Upper lobe of left lung (tissue), 4 donors: ENCODE results near the gene PKNOX2.

Experiments
- EP300 ChIP-seq, 4 donors: sonication (generic); formaldehyde crosslinking; IDR thresholded peaks; one replicate each; pipeline ENCODE4 v1.5.1; 2017; ENCODE audit warnings: antibody characterized with exemption in 4 of 4, control low read depth in 2 of 4
- POLR2A ChIP-seq, 4 donors: fragments of 450-650 bp; IDR thresholded peaks; one replicate each; pipeline ENCODE4 v1.5.1; 2016 to 2017; ENCODE audit warnings: antibody characterized with exemption in 4 of 4, mild to moderate bottlenecking in 2 of 4
- TF ChIP-seq, protein P1 (sequence below), 6 experiments: fragments of 450-650 bp in 4 of 6; fragments of 200-600 bp in 2 of 6; sonication (generic) in 2 of 6; IDR thresholded peaks; one replicate each; pipeline ENCODE4 v1.5.1; 2016 to 2019; ENCODE audit warnings: antibody characterized with exemption in 6 of 6

- TF ChIP-seq POLR2A (IDR thresholded peaks at IDR 0.05) (no peak), EP300 (IDR thresholded peaks at IDR 0.05) (no peak)
- TF ChIP-seq, protein P1, sequence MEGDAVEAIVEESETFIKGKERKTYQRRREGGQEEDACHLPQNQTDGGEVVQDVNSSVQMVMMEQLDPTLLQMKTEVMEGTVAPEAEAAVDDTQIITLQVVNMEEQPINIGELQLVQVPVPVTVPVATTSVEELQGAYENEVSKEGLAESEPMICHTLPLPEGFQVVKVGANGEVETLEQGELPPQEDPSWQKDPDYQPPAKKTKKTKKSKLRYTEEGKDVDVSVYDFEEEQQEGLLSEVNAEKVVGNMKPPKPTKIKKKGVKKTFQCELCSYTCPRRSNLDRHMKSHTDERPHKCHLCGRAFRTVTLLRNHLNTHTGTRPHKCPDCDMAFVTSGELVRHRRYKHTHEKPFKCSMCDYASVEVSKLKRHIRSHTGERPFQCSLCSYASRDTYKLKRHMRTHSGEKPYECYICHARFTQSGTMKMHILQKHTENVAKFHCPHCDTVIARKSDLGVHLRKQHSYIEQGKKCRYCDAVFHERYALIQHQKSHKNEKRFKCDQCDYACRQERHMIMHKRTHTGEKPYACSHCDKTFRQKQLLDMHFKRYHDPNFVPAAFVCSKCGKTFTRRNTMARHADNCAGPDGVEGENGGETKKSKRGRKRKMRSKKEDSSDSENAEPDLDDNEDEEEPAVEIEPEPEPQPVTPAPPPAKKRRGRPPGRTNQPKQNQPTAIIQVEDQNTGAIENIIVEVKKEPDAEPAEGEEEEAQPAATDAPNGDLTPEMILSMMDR (IDR thresholded peaks at IDR 0.05), result no peak
Measured at GRCh38 chr11:125313271-125314219, 149.0 kb downstream of the PKNOX2 start.
